ENCODE measurements around the gene SIAH1.
A peak's percentile ranks its signal among the peaks of the same experiment; 100 is the strongest.
"Not testable (repeated sequence)": the region's sequence is repeated elsewhere in the genome, so short reads cannot be mapped to it uniquely, and the experiment has no call there.

The SIAH1 gene

DNA sequence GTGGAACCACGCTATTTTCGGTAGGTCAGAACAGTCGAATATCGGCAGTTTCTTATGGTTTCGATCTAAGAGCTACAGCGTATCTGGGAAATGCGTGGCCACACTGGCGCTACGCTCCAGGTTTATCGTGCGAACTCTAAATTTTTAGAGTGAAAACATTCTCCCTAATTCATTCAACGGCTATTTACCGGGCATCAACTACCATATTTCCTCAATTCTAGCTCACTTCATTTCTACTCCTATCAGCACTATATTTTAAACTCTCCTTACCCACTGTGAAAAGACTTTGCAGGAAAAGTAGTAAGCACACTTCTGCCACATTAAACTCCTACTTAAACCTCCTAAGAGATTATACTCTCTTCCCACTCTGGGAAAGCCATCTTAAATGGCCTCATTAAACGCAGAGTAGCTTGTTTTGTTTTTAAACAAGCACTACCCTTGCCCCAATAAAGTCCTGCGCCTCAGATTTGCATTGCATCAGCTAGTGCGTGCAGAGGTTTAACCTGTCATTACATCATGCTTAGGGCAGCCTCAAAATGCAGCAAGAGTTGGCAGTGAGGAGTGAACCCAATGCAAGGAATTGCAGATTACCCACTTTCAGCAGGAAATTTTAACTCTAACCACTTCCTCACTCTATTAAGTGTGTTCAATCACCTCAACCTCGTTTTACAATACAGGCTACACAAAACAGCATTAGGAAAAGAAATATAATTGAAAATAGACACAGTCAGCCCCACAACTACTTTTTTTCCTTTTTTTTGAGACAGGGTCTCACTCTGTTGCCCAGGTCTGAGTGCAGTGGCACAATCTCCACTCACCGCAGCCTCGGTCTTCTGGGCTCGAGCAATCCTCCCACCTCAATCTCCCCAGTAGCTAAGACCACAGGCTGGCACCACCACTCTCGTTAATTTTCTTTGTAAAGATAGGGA, 18.8 kb downstream of the SIAH1 start:
- DNase-seq (ENCODE audit: low read depth): peak; percentile 29

DNA sequence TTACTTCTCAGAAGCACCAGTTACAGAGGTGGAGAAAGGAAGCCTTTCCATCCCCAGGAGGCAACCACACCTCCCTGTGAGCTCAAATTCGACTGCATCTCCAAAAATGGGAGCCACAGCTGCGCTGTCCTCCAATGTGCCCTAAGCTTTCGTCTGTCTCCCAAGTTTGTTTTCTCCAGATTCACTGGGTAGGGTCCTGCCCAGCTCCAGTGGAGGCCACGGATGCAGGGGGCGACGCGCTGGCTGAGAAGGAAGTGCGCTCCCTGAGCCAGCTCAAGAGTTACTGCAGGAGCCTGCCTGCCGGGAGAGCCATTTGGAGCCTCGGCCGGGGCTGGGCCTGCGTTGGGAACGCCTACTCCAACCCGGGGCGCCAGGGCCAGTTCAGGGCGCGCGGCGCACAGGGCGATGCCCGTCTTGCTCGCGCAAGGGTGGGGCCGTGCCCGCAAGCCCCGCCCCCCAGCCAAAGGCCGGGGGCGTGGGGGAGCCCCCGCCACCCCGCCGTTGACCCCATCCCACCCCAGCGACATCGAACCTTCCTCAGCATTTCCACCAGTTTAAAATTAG, 19.5 kb downstream of the SIAH1 start:
- peak; percentile 69 for DNase-seq (ENCODE audit: low read depth)

DNA sequence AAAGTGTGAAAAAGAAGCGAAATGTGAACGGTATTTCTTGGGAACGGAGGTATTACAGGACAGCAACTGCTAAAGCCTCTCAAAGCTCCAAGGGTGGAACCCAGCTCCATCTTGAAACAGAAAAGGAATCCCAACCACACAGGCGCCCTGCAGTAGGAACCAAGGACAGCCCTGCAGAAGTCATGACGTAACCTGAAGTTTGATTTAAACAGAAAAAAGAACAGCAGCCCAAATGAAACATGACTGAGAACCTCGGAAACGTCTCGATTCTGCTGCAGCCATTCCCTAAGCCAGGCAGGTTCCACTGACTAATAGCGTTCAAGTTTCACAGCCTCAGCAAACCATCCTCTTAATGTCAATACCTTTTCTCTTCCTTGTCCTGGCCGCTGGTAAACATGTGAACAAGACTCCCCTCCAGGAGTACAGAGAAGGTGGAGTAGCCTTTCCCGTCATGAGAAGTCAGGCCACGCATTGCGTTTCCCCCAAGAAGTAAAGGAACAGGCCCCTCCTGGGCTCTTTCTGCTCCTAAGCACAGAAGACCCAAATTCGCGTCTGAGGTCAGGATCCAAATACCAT, 20.1 kb downstream of the SIAH1 start:
- no peak for DNase-seq (ENCODE audit: low read depth)

DNA sequence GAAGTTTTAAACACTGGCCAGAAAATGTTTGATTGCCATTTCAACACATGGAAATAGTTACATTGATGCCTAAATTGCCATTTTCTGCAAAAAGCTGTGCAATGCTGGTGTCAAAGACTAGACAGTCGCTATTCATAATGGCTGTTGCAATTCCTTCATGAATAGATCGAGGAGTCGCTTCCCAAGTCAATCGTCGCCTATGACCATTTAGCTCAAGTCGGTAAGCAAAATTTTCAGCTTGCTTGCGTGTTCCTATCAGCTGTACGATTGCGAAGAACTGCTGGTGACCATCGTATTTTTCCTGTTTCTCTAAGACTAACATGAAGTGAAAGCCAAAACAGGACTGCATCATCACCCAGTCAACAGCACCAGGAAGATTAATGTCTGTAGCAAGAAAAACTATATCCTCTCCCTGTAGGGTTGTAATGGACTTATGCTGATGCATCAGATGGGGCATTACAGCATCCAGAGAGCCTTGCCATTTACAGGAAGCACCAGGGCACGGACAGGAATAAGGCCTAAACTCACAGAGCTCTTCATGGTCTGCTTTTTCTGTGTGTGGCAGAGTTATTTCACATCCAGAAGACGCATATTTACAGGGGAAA, 23.6 kb downstream of the SIAH1 start:
- DNase-seq (ENCODE audit: low read depth): no peak

DNA sequence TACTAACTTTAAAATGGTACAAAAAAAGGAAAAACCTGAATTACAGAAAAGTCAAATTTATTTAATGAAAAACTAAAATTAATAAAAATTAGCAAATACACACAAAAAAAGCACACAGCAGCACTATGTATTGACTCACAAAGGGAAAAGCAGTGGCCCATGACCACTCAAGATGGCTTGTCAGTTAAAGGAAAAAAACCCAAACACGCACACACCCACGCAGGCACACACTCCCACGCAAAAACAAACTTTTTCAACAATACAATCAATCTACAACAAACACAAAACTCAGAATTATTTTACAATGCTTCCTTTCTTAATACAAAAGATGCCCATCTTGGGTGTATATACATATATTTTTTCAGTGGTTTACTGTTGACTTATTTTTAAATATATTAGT, 24.2 kb downstream of the SIAH1 start:
- DNase-seq (ENCODE audit: low read depth): no peak

DNA sequence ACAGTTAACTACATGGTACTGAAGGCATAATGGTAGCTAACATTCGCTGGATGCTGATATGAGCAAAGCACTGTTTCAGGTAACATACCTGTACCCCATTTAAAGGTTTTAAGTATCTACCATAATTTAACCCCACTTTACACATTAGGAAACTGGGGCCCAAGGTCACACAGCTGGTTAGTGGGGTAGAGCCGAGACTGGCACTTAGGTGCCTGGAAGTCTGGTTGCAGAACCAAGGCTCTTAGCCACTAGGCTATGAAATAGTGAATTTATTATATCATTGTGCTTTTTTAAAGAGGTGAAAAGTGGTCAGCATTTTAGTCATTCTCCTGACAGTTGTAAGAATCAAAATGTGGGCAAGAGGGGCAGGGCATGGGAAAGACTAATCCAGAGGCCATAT, 25.2 kb downstream of the SIAH1 start:
- no peak for DNase-seq (ENCODE audit: low read depth)

DNA sequence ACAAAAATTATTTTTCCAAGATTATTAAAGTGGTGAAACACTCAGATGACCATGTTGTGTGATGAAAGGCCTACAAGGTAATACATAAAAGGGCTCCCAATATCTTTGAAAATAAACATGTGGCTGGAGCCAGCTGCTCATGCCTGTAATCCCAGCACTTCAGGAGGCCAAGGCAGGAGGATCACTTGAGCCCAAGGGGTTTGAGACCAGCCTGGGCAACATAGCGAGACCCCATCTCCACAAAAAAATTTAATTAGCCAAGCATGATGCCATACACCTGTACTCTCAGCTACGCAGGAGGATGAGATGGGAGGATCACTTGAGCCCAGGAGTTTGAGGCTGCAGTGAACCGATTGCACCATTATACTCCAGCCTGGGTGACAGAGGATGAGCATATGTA, 26.8 kb downstream of the SIAH1 start:
- DNase-seq (ENCODE audit: low read depth): no peak

DNA sequence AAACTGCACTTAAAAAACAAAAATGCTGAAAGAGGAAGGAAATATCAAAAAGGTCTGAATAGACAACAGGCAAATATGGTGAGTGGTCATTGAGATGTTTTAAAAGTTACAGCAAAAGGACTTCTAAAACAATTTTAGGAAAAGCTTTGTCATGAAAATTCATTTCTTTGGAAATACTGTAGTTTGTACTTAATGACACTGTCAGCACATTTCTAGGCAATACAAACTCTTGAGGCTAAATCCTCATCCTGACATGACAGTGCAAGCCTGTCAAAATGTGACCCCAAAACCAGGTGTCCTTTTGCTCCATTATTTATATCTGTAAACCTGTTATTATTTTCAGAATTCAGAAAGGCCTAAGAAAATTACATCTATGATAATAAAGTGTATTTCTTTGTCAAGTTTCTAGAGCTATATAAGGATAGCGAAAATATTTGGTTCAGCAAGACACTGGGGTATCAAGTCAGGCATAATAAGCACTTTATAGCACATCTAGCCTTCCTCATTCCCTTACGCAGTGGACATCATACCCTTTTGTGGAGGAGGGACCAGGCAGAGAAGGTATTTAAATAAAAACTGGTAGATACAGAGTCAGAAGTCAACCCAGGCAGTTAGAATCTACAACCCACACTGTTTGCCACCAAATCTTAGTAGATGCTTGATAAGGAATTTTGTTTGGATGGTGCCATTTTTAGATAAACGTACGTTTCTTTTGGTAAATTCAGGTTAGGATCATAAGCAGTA, 28.4 kb downstream of the SIAH1 start:
- no peak for DNase-seq (ENCODE audit: low read depth)

DNA sequence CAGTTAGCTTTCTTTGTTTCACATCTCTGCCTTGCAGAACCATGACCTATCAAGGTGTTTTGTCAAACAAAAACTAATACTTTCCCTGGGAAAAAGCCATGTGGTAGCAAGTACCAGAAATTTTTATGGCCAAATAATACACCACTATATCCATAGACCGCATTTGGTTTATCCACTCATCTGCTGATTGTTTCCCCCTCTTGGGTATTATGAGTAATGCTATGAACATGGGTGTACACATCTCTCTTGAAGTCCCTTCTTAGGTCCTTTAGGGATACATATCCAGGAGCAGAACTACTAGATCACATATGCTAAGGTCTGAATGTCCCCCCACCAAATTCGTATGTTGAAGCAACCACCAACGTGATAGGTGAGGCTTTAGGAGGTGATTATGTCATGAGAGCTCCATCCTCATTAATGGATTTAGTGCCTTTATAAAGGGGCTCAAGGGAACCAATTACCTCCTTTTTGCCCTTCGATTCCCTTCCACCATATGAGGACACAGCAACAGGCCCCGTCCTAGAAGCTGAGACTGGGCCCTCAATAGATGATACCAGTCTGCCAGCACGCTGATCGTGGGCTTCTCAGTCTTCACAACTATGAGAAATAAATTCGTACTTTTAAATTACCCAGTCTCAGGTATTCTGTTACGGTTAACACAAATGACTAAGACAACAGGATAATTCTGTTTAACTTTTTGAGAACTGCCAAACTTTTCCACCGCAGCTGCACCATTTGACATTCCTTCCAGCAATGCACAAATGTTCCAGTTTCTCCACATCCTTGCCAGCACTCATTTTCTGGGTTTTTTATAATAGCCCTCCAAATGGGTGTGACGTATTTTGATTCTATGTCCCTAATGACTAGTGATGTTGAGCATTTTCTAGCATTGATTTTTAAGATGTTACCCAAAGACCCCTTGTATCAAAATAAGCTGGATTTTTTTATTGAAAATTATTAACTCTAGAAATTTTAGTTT, 30.0 kb downstream of the SIAH1 start:
- no peak for DNase-seq (ENCODE audit: low read depth)

DNA sequence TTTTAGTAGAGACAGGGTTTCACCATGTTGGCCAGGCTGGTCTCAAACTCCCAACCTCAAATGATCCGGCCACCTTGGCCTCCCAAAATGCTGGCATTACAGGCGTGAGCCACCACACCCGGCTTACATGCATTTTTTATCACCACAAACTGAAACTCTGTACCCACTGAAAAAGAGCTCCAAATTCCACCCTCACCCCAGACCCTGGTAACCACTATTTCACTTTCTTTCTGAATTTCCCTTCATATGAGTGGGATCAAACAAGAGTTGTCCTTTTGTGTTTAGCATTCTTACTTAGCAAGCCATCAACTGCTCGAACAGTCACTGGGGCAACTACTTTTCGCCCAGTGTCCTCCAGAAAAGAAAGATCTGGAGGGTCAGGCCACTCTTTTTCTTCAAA, 30.8 kb downstream of the SIAH1 start:
- not testable (repeated sequence) for DNase-seq (ENCODE audit: low read depth)

DNA sequence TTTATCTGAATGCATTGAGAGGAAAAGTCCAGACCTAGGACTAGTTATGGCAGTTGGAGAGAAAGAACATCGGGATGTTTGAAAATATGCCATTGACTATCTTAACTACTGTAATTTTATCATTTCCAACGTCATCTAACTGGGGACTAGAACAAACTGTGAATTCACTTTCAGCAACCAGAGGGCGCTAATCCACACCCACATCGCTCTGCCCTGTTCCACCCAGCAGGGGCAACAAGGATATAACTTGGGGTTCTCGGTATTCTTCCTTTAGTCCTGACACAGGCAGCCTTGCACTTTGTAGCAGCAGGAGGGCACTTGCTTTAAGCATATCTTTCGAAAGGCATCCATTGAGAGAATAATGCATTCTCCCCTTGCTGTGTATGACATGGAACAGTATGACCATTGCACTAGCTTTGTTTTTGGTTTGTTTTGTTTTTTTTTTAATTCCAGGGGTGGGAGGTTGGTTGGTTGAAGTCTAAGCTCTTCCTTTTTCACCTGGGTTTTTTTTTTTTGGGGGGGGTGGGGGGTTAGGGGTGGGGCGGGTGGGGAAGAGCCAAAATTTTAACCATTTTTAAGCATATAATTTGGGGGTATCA, 31.5 kb downstream of the SIAH1 start:
- peak; percentile 43 for DNase-seq (ENCODE audit: low read depth)

DNA sequence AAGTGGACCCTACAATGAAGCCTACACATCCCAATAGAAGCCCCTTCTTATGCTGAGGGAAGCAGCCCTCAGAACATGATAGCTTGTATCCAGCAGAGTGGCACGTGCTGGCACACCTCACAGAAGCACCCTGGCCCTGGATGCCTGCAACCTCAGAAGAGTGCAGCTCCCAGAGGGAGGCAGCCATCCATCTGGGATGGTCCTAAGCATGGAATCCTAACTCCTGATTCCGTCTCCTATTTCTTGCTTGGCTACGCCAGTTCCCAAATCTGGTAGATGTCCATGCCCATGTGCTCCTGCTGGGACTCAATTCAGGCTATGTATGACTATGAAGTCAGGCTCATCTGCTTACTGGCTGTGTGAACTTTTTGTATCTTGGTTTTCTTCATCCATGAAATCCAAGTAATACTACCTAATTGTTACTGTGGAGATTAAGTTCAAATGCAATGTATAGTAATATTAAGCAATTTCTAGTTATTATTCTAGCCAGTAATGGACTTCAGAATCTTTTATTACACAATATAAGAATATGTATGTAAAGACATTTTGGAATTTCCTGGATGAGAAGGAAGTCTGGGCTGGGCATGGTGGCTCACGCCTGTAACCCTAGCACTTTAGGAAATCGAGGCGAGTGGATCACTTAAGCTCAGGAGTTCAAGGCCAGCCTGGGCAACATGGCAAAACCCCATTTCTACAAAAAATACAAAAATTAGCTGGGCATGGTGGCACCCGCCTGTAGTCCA, 32.4 kb downstream of the SIAH1 start:
- no peak for DNase-seq (ENCODE audit: low read depth)

DNA sequence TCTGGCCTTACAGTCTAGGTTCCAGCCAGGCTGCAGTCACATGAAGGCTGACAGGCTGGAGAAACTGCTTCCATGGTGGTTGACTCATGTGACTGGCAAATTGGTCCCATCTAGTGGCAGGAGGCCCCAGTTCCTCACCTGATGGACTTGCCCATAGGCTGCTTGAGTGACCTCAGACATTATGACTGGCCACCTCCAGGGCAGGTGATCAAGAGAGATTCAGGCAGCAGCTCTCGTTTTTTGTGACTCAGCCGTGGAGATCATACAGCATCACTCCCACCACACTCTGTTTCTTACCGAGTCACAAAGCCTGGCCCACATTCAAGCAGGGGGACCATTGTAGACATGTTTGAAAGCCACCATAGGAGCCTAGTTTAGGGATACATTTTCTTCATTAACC, 34.5 kb downstream of the SIAH1 start:
- DNase-seq (ENCODE audit: low read depth): no peak

DNA sequence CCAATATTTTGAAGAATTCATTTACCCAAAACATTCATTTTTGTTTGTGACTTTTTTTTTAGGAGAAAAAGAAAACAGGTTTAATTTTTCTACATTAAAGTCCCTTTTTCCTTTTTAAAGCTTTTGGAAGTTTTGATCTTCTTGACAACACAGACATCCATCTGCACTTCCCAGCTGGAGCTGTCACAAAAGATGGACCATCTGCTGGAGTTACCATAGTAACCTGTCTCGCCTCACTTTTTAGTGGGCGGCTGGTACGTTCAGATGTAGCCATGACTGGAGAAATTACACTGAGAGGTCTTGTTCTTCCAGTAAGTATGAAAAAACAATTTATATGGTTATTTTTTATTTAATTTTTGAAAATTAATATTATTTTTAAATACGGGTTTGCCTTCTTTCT, 37.2 kb downstream of the SIAH1 start:
- no peak for DNase-seq (ENCODE audit: low read depth)

DNA sequence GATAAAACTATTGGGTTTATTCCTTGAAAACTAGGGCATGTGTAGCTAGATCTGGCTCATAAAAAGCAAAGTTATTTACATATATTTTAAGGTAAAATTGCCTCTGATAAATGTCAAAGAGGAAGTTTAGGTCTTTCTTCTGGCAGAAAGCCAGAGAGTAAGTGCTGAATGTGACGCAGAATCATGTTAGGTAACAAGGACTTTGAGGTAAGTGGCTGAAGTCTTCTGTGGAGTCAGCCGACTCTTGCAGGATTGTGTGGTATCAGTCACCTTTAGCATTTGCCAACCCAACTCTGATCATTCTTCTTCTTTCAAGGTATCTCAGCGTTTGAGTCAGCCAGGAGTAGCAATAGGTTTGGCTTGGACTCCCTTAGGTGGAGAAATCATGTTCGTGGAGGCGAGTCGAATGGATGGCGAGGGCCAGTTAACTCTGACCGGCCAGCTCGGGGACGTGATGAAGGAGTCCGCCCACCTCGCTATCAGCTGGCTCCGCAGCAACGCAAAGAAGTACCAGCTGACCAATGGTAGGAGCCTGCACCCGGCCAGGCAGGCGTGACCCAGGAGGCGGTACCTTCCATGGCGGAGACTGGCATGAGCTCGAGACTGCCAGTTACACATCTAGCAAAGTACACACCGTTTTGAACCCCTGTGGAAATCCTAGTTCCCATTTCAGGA, 37.9 kb downstream of the SIAH1 start:
- DNase-seq (ENCODE audit: low read depth): no peak

DNA sequence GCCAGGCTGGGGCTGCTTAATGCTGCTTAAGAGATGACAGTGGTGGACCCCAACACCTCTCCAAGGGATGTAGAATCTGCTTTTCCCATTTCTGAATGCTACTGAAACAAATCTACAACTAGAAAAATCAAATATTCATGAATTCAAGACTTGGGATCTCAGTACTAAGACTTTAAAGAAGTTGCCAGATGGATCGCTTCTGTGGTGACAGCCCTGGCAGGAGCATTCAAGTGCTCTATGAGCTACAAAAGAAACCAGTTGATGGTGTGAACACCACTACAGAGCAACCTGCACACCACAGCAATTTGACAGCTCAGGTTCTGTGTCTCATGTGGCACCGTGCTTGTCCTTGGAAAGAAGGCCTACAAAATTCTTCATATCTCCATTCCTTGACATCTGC, 42.6 kb downstream of the SIAH1 start:
- no peak for DNase-seq (ENCODE audit: low read depth)

DNA sequence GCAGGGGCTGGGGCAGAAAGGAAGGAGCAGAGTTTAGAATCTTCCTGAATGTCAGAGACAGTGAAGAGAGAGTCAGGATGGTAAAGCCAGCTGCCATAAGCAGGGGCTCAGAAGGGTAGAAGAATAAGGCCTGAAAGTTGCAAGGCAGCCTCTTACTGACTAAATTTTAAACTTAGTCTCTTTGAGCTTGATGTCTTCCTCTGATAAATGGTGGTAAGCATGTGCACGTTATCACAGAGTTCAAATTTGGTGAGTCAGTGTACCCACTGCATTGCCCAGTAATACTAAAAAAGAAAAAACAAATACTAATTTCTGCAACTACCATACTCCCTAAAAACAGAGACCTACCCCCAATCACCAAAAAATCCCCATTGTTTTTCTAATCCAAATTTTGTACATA, 45.2 kb downstream of the SIAH1 start:
- no peak for DNase-seq (ENCODE audit: low read depth)

DNA sequence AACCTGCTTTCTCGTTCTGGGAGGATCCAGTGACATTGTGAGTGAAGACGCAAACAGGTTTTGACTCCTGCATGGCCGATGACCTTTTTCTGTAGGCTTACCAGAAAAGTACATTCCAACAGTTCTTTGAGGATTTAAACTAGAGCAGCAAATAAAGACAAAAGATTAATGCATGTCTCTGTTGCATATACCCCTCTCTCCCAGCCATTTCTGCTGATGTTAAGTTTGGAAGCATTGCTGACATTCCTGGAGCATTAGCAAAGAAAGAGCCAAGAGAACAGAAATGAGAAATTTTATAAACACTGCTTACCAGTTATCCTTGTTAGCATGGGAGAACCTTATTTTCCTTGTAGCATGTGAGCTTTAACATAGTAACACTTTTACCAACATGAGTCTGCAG, 49.3 kb downstream of the SIAH1 start:
- DNase-seq (ENCODE audit: low read depth): no peak

DNA sequence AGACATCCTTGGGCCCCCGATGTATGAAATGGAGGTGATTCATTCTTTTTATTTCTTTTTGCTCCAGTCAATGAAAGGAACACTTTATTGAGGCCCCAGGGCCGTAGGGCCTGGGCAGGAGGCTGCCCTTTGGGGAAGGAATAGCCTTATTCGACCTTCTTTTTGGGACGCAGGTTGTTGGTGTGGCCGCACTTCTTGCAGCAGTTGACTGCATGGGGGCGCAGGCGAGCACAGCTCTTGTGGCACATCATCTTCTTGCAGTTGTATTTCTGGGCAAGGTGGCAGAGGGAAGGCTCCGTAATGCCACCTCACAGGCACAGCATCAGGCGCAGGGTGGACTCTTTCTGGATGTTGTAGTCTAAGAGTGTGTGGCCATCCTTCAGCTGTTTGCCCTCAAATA, 50.9 kb downstream of the SIAH1 start:
- no peak for DNase-seq (ENCODE audit: low read depth)

Data from activated T-helper 1 cell treated with Interleukin-2 at 50 U/mL for 16 hours (primary cell).